ENCODE data around the gene TIGD6. TPM values are rescaled to one million over a fixed set of nuclear protein-coding genes. Genes with fewer than 3 reads are reported as not detected.

Gene TIGD6
- total and polyA plus RNA-seq, 10 of the 15 experiments (the other 5 are each of a cell fraction or from before 2014, with no cell fraction given): 0.84 to 4.1 (median 2.7) TPM

DNA sequence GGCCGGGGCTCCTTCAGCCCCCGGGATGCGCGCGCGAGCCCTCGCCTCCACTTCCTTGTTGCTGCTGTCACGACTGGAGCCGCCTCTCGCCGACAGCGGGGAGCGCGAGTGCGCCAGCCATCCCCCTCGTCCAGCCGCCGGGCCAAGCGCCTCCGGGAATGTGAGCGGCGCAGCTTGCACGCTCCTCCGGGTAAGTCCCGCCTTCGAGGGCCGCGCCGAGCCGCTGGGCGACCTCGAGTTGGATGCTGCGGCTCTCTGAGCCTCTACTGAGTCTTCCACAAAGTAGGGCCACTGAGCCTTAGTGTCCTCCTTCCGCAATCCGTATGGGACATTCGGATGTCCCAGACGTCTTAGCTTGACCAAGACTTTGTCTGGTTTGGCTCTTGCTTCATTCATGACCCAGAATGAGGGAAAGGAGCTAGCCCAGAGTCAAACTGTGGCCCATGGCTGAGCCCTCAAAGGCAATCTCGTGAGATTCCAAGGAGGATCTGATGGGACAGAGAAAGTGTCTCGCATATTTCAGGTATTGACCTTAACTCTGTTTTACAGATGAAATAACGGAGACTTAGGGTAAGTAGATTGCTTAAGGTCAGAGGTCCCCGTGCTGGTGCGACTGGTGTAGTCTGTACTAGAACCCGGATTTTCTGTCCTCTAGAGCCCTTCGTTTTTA is 671 bp upstream of the TIGD6 start:
- Histone ChIP-seq H3K36me3 (ENCODE audit: control insufficient read depth in 2 of 2, insufficient read depth in 2 of 2, low read length in 1 of 2) (peaks cover 1 to 12% of the 10 kb centered on the region in 2 experiments; a peak in 1 of 4 replicates), H3K9ac (ENCODE audit: control insufficient read depth, insufficient read depth, low read length) (peak overlapping the region; percentile 96), H3K27me3 (replicated peaks in 1 of 2; ENCODE audit: control insufficient read depth in 2 of 2, insufficient read depth in 2 of 2, low read length in 1 of 2) (no peaks in the 10 kb centered on the region), H3K4me3 (peak overlapping the region; percentile 98), H3K79me2 (ENCODE audit: control insufficient read depth, insufficient read depth, low read length) (peaks cover 52% of the 10 kb centered on the region), H3K4me2 (ENCODE audit: control insufficient read depth, insufficient read depth) (peak overlapping the region; percentile 81), H3K27ac (ENCODE audit: control insufficient read depth, insufficient read depth) (peak overlapping the region; percentile 92), H3K9me3 (replicated peaks; ENCODE audit: control insufficient read depth, insufficient read depth, low read length) (no peaks in the 10 kb centered on the region), H2AFZ (ENCODE audit: control insufficient read depth, low read depth, low read length) (peak overlapping the region; percentile 89), H4K20me1 (ENCODE audit: control insufficient read depth, insufficient read depth) (no peaks in the 10 kb centered on the region), H3K4me1 (ENCODE audit: control insufficient read depth, insufficient read depth, low read length) (0 out of 2 replicates have a peak, but pooled peaks cover 3% of the 10 kb centered on the region)
- FAIRE-seq: no peak
- ChIA-PET CTCF (interaction anchor here (0.6 to 2.7 kb wide), 6 partner anchors 10 to 167 kb away, joined by 3 to 23 read pairs (median 4); no protein-coding TSS in a partner anchor), POLR2A (interaction anchor here (1.4 to 1.8 kb wide), 3 partner anchors 10 to 277 kb away, joined by 3 to 6 read pairs (median 4); partner anchors contain the start of gene SLC26A2), SMC1A (ENCODE audit: uncharacterized antibody, unreplicated experiment) (interaction anchor here (1.0 kb wide), 1 partner anchor 450 kb away, joined by 4 read pairs; the partner anchor contains the start of gene CSNK1A1), RAD21 (ENCODE audit: unreplicated experiment) (interaction anchor here (1.0 to 1.4 kb wide), 3 partner anchors 11 to 147 kb away, joined by 3 to 5 read pairs (median 4); no protein-coding TSS in a partner anchor)
- DNase-seq (ENCODE audit: low read depth, low spot score): no peak
- 2% methylated on average over 44 of the region's 44 CpGs for WGBS (ENCODE audit: insufficient coverage, insufficient replicate concordance, low lambda C conversion rate, missing lambda C conversion rate)
- intact Hi-C loops (cut with micrococcal nuclease; ENCODE audit: unreplicated experiment) (loop anchor here (2.0 kb wide), 1 partner anchor 40 kb away; the partner anchor contains the start of gene SLC26A2), in situ Hi-C loops (cut with MboI) (no loop called here)
- peak; percentile 58 for ATAC-seq
- BruUV-seq (replicated peaks): no TSS peak
- no peak for TF ChIP-seq MYB (IDR thresholded peaks at IDR 0.05; ENCODE audit: borderline replicate concordance, low read depth, low read length)
- peak; percentile 52; the same call in 1 of the 2 replicates for TF ChIP-seq ZNF207 (IDR thresholded peaks at IDR 0.05; ENCODE audit: borderline replicate concordance)
- peak; percentile 82; the same call in 1 of the 2 replicates for TF ChIP-seq SMARCA5 (IDR thresholded peaks at IDR 0.05)
- no peak for TF ChIP-seq IKZF2 (IDR thresholded peaks at IDR 0.05)
- TF ChIP-seq BACH1 (IDR thresholded peaks at IDR 0.05; ENCODE audit: borderline replicate concordance): no peak; the same call in 1 of the 2 replicates
- TF ChIP-seq HCFC1 (IDR thresholded peaks at IDR 0.05; ENCODE audit: low read length): no peak
- TF ChIP-seq, protein P1, sequence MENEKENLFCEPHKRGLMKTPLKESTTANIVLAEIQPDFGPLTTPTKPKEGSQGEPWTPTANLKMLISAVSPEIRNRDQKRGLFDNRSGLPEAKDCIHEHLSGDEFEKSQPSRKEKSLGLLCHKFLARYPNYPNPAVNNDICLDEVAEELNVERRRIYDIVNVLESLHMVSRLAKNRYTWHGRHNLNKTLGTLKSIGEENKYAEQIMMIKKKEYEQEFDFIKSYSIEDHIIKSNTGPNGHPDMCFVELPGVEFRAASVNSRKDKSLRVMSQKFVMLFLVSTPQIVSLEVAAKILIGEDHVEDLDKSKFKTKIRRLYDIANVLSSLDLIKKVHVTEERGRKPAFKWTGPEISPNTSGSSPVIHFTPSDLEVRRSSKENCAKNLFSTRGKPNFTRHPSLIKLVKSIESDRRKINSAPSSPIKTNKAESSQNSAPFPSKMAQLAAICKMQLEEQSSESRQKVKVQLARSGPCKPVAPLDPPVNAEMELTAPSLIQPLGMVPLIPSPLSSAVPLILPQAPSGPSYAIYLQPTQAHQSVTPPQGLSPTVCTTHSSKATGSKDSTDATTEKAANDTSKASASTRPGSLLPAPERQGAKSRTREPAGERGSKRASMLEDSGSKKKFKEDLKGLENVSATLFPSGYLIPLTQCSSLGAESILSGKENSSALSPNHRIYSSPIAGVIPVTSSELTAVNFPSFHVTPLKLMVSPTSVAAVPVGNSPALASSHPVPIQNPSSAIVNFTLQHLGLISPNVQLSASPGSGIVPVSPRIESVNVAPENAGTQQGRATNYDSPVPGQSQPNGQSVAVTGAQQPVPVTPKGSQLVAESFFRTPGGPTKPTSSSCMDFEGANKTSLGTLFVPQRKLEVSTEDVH (IDR thresholded peaks at IDR 0.05; ENCODE audit: low read depth, partially characterized antibody): no peak
- no peak for TF ChIP-seq CHD1 (IDR thresholded peaks at IDR 0.05; ENCODE audit: low read depth, low read length)
- no peak for TF ChIP-seq IRF4 (IDR thresholded peaks at IDR 0.05; ENCODE audit: low read depth, low read length)
- TF ChIP-seq DPF2 (IDR thresholded peaks at IDR 0.05): no peak
- TF ChIP-seq, protein P2, sequence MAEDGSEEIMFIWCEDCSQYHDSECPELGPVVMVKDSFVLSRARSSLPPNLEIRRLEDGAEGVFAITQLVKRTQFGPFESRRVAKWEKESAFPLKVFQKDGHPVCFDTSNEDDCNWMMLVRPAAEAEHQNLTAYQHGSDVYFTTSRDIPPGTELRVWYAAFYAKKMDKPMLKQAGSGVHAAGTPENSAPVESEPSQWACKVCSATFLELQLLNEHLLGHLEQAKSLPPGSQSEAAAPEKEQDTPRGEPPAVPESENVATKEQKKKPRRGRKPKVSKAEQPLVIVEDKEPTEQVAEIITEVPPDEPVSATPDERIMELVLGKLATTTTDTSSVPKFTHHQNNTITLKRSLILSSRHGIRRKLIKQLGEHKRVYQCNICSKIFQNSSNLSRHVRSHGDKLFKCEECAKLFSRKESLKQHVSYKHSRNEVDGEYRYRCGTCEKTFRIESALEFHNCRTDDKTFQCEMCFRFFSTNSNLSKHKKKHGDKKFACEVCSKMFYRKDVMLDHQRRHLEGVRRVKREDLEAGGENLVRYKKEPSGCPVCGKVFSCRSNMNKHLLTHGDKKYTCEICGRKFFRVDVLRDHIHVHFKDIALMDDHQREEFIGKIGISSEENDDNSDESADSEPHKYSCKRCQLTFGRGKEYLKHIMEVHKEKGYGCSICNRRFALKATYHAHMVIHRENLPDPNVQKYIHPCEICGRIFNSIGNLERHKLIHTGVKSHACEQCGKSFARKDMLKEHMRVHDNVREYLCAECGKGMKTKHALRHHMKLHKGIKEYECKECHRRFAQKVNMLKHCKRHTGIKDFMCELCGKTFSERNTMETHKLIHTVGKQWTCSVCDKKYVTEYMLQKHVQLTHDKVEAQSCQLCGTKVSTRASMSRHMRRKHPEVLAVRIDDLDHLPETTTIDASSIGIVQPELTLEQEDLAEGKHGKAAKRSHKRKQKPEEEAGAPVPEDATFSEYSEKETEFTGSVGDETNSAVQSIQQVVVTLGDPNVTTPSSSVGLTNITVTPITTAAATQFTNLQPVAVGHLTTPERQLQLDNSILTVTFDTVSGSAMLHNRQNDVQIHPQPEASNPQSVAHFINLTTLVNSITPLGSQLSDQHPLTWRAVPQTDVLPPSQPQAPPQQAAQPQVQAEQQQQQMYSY (CRISPR knock-in tag; IDR thresholded peaks at IDR 0.05): no peak
- no peak for TF ChIP-seq TAF1 (IDR thresholded peaks at IDR 0.05; ENCODE audit: borderline replicate concordance, low read depth, low read length)
- TF ChIP-seq NFXL1 (IDR thresholded peaks at IDR 0.05; ENCODE audit: borderline replicate concordance): peak; percentile 87
- no peak for TF ChIP-seq SREBF1 (IDR thresholded peaks at IDR 0.05; ENCODE audit: low read length)
- no peak for TF ChIP-seq SMAD5 (IDR thresholded peaks at IDR 0.05; ENCODE audit: low read depth)
- peak; percentile 97 for TF ChIP-seq ZBED1 (IDR thresholded peaks at IDR 0.05; ENCODE audit: borderline replicate concordance)
- TF ChIP-seq RCOR1 (conservative IDR thresholded peaks at IDR 0.05; ENCODE audit: low read depth, low read length): no peak
- no peak for TF ChIP-seq PAX8 (IDR thresholded peaks at IDR 0.05)

Measured in GM12878 (cell line).